PFSK-1 (cell line): Measurements from ENCODE around the gene TRMT10A.

Source experiments
- FOXP2 ChIP-seq: optimal IDR thresholded peaks from 2 replicates; pipeline ENCODE3; 2011; ENCODE audit warnings: borderline replicate concordance, control low read depth, inconsistent platforms; ENCODE audit not compliant: insufficient read depth; ENCODE audit errors: extremely low read length, extremely low read depth
- POLR2AphosphoS5 ChIP-seq: IDR thresholded peaks from 2 replicates; pipeline ENCODE4 v1.6.1; 2012; ENCODE audit warnings: low read depth, mild to moderate bottlenecking, control low read depth, low read length, moderate library complexity
- REST ChIP-seq, 2 experiments: IDR thresholded peaks; 2 replicates each; pipeline versions ENCODE4 v1.6.1 to v1.8.0; 2011 to 2012; ENCODE audit warnings: low read depth in 2 of 2, low read length in 2 of 2, control low read depth in 1 of 2, inconsistent platforms in 1 of 2, mild to moderate bottlenecking in 1 of 2, moderate library complexity in 1 of 2; ENCODE audit not compliant: insufficient read depth in 1 of 2
- SIN3A ChIP-seq: IDR thresholded peaks from 2 replicates; pipeline ENCODE4 v1.6.1; 2012; ENCODE audit warnings: mild to moderate bottlenecking, low read length, moderate library complexity, borderline replicate concordance; ENCODE audit not compliant: insufficient read depth
- TAF1 ChIP-seq: IDR thresholded peaks from 2 replicates; pipeline ENCODE4 v1.6.1; 2012; ENCODE audit warnings: low read length, control low read depth, borderline replicate concordance; ENCODE audit not compliant: insufficient read depth

TRMT10A gene

GRCh38 chr4:99536848-99537247 is 27.0 kb downstream of the TRMT10A start:
- no peak for TF ChIP-seq FOXP2
- no peak for TF ChIP-seq TAF1
- TF ChIP-seq POLR2AphosphoS5 = no peak
- TF ChIP-seq REST (IDR thresholded peaks at IDR 0.05; ENCODE audit: insufficient read depth in 1 of 2, low read depth in 2 of 2, low read length in 2 of 2) = no peak

GRCh38 chr4:99536271-99536670 is 27.6 kb downstream of the TRMT10A start:
- TF ChIP-seq POLR2AphosphoS5 (no peak), REST (IDR thresholded peaks at IDR 0.05; ENCODE audit: insufficient read depth in 1 of 2, low read depth in 2 of 2, low read length in 2 of 2) (no peak), SIN3A (no peak), FOXP2 (no peak), TAF1 (no peak)

GRCh38 chr4:99529956-99530355 is 33.9 kb downstream of the TRMT10A start:
- TF ChIP-seq REST (IDR thresholded peaks at IDR 0.05; ENCODE audit: insufficient read depth in 1 of 2, low read depth in 2 of 2, low read length in 2 of 2) = no peak
- no peak for TF ChIP-seq POLR2AphosphoS5
- TF ChIP-seq FOXP2 = no peak
- no peak for TF ChIP-seq SIN3A
- no peak for TF ChIP-seq TAF1

- TF ChIP-seq TAF1 (no peak), SIN3A (no peak), POLR2AphosphoS5 (no peak), FOXP2 (no peak), REST (IDR thresholded peaks at IDR 0.05; ENCODE audit: insufficient read depth in 1 of 2, low read depth in 2 of 2, low read length in 2 of 2) (no peak)
These were observed 34.6 kb downstream of the TRMT10A start for GRCh38 chr4:99529228-99529627.
